B cell (primary cell): ENCODE measurements around the gene VPS51. TPM values are rescaled to one million over a fixed set of nuclear protein-coding genes. Genes with fewer than 3 reads are reported as not detected.

Experiments used
- ATAC-seq: fragments of 200-7000 bp; cut with Tn5 transposase; one replicate; pipeline ENCODE4 v1.10.0; 2021; ENCODE audit warnings: low read depth, mild to moderate bottlenecking, moderate number of reproducible peaks, moderate library complexity
- CTCF ChIA-PET: fragments of 350-600 bp; sonication (Branson Sonifier 250); formaldehyde crosslinking; loops from one replicate; lab custom pipeline; 2021; ENCODE audit warnings: antibody characterized with exemption, inconsistent platforms; lab: Charles Lee
- POLR2A ChIA-PET: fragments of 350-600 bp; sonication (Branson Sonifier 250); formaldehyde crosslinking; loops from one replicate; lab custom pipeline; 2021; ENCODE audit warnings: antibody characterized with exemption; lab: Charles Lee
- DNase-seq: peaks from one replicate; pipeline ENCODE4 v3.0.0; 2013
- H2AFZ ChIP-seq: 2 replicates; pipeline ENCODE4 v1.6.1; 2012; ENCODE audit warnings: mild to moderate bottlenecking, low read depth, low read length; ENCODE audit not compliant: insufficient read depth, poor library complexity, severe bottlenecking
- H3K27ac ChIP-seq, 2 donors: 1 replicate in 1 of 2; 2 replicates in 1 of 2; pipeline ENCODE4 v1.5.1; 2012 to 2013; ENCODE audit warnings: low read length in 2 of 2, mild to moderate bottlenecking in 2 of 2, moderate library complexity in 1 of 2
- H3K27me3 ChIP-seq, 4 experiments: fragments of 200-600 bp in 1 of 4; sonication (generic) in 1 of 4; replicated peaks in 1 of 4; 1 replicate in 2 of 4; 2 replicates in 2 of 4; pipeline versions ENCODE4 v1.6.1 to v1.7.0; 2013 to 2016; ENCODE audit warnings: low read length in 3 of 4, mild to moderate bottlenecking in 2 of 4, mixed read lengths in 1 of 4, moderate library complexity in 1 of 4; ENCODE audit not compliant: insufficient read depth in 4 of 4, control insufficient read depth in 3 of 4; ENCODE audit errors: control extremely low read depth in 1 of 4
- H3K36me3 ChIP-seq, 2 experiments: replicated peaks in 1 of 2; 1 replicate in 1 of 2; 2 replicates in 1 of 2; pipeline versions ENCODE4 v1.6.1 to v1.7.1; 2013; ENCODE audit warnings: low read length in 1 of 2; ENCODE audit not compliant: insufficient read depth in 2 of 2, control insufficient read depth in 1 of 2; ENCODE audit errors: control extremely low read depth in 1 of 2, extremely low read depth in 1 of 2
- H3K4me1 ChIP-seq, 2 donors: fragments of 200-600 bp in 1 of 2; sonication (generic) in 1 of 2; 1 replicate in 1 of 2; 2 replicates in 1 of 2; pipeline versions ENCODE4 v1.5.1 to v1.6.1; 2013 to 2017; ENCODE audit warnings: low read length in 2 of 2; ENCODE audit not compliant: control insufficient read depth in 2 of 2, insufficient read depth in 2 of 2
- H3K4me2 ChIP-seq: replicated peaks from 2 replicates; pipeline ENCODE3; 2012; ENCODE audit warnings: mild to moderate bottlenecking, low read depth, low read length; ENCODE audit not compliant: poor library complexity, severe bottlenecking
- H3K4me3 ChIP-seq, 5 experiments: fragments of 200-600 bp in 1 of 5; sonication (generic) in 1 of 5; 1 replicate in 3 of 5; 2 replicates in 2 of 5; pipeline versions ENCODE4 v1.5.1 to v1.7.0; 2011 to 2016; ENCODE audit warnings: low read length in 4 of 5, mild to moderate bottlenecking in 4 of 5, low read depth in 2 of 5, control low read depth in 1 of 5, moderate library complexity in 1 of 5; ENCODE audit not compliant: insufficient read depth in 1 of 5; ENCODE audit errors: control extremely low read depth in 1 of 5, extremely low read depth in 1 of 5
- H3K79me2 ChIP-seq: fragments of 200-600 bp; sonication (generic); one replicate; pipeline ENCODE4 v1.6.0; 2016; ENCODE audit warnings: low read length; ENCODE audit not compliant: control insufficient read depth, insufficient read depth
- H3K9ac ChIP-seq: fragments of 200-600 bp; sonication (generic); 2 replicates; pipeline ENCODE4 v1.6.1; 2017; ENCODE audit warnings: mild to moderate bottlenecking, low read length, moderate library complexity
- H3K9me3 ChIP-seq, 3 donors: one replicate each; pipeline versions ENCODE4 v1.6.1 to v1.7.1; 2013; ENCODE audit warnings: low read length in 2 of 3; ENCODE audit not compliant: control insufficient read depth in 2 of 3, insufficient read depth in 1 of 3; ENCODE audit errors: control extremely low read depth in 1 of 3
- H4K20me1 ChIP-seq: 2 replicates; pipeline ENCODE4 v1.6.0; 2012; ENCODE audit warnings: mild to moderate bottlenecking, low read length; ENCODE audit not compliant: insufficient read depth, control insufficient read depth, poor library complexity, severe bottlenecking
- H3K27ac Mint-ChIP-seq: one replicate; pipeline ENCODE4 v1.8.0; 2021; ENCODE audit warnings: mixed read lengths
- H3K27me3 Mint-ChIP-seq: one replicate; pipeline ENCODE4 v1.8.0; 2021; ENCODE audit warnings: mixed read lengths
- H3K4me1 Mint-ChIP-seq: one replicate; pipeline ENCODE4 v1.8.0; 2021; ENCODE audit warnings: mixed read lengths
- H3K4me3 Mint-ChIP-seq: one replicate; pipeline ENCODE4 v1.8.0; 2021; ENCODE audit warnings: mixed read lengths
- H3K9me3 Mint-ChIP-seq: one replicate; pipeline ENCODE4 v1.8.0; 2022; ENCODE audit warnings: mixed read lengths; ENCODE audit not compliant: insufficient read depth
- EZH2 ChIP-seq: IDR thresholded peaks from 2 replicates; pipeline ENCODE4 v1.6.1; 2012; ENCODE audit warnings: borderline replicate concordance, low read depth, mild to moderate bottlenecking, moderate library complexity, low read length; ENCODE audit not compliant: insufficient read depth, poor library complexity, severe bottlenecking
- WGBS: methylation state at CpG from one replicate; pipeline ENCODE4 v1.1.5; 2013; ENCODE audit warnings: missing lambda C conversion rate; ENCODE audit not compliant: insufficient coverage; 5-methylcytosine and 5-hydroxymethylcytosine counted together
- intact Hi-C: fragments of 100-400 bp; cut with micrococcal nuclease; formaldehyde crosslinking; loops from one replicate; pipeline ENCODE4 v1.10.0; 2022
- polyA plus RNA-seq: library from polyadenylated mRNA; depleted of rRNA; stranded (reverse); fragments of >200 nt; gene quantifications from 2 replicates; pipeline ENCODE4 v1.2.3, GENCODE V29; 2012
- total RNA-seq, 2 donors: library from RNA; stranded (reverse); fragments of 120-200 nt in 1 of 2; gene quantifications; 1 replicate in 1 of 2; 2 replicates in 1 of 2; pipeline versions ENCODE4 v1.2.3 to v1.2.4, GENCODE V29; 2013 to 2022
- TF ChIP-seq, protein P1 (sequence below): fragments of 200-600 bp; IDR thresholded peaks from one replicate; pipeline ENCODE4 v1.8.0; 2022; ENCODE audit warnings: antibody characterized with exemption, mild to moderate bottlenecking

Gene VPS51
- total and polyA plus RNA-seq, 2 donors (not counting 1 experiment from before 2014, with no cell fraction given), result 206 to 223 TPM

DNA sequence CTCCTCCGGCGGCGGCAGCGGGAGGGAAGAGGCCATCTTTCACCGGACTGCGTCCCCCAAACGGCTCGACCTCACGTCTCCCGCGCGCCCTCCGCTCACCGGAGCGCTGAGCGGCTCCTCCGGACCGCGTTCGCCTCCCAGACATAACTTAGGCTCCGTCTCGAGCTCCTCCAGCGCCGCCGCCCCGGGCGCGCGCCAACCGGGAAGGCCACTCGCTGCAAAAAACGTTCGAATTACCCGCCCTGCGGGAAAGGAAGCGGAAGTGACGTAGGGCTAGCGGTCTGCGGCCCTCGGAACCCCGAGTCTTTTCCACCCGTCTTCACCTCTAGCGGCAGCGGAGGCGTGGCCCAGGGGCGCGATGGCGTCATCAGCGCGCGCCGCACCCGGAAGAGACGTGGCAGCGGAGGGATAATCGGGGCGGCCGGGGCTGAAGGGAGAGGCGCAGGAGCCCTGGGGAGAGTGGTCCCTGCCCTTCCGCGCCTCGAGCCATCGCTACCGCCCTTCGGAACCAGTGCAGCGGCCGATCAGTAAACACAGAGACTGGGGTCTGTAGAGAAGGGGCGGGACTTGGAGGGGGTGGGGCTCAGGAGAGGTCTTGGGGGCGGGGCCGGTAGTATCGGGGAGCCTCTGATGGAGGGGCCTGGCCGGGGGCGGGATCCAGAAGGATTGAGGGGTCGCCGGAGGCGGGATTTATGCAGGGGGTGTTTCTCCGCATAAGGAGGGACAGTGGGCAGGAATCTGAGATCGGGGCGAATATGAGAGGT lies 12.0 kb upstream of the VPS51 start, which contains the start of the genes CDCA5 and ZFPL1:
Gene CDCA5 (minus strand): TSS at position 207 of the 764 bp plus-strand sequence. CDS start 62 bp downstream, at position 145.
Gene ZFPL1 (plus strand): TSS at position 389 of the 764 bp plus-strand sequence. CDS start 477 bp downstream, outside the sequence.
- DNase-seq (peak; percentile 98), ATAC-seq (peak; percentile 87)
- Mint-ChIP-seq H3K27me3 (no peaks in the 10 kb centered on the region), H3K9me3 (no peaks in the 10 kb centered on the region), H3K4me3 (peak within 1 kb of the TSS; percentile 98), H3K4me1 (peaks cover 28% of the 10 kb centered on the region), H3K27ac (peak within 1 kb of the TSS; percentile 100)
- Histone ChIP-seq H3K9me3 (no peaks in the 10 kb centered on the region), H3K27ac (peak within 1 kb of the TSS; percentile 91 to 94), H3K79me2 (peaks cover 24% of the 10 kb centered on the region), H2AFZ (peak within 1 kb of the TSS; percentile 98), H3K27me3 (no peaks in the 10 kb centered on the region), H3K4me1 (peaks cover 12 to 19% of the 10 kb centered on the region in 2 donors), H3K4me3 (peak within 1 kb of the TSS; percentile 61 to 81 (median 76)), H4K20me1 (peaks cover 8% of the 10 kb centered on the region), H3K36me3 (peaks cover 0 to 40% of the 10 kb centered on the region in 2 experiments), H3K4me2 (peak within 1 kb of the TSS; percentile 88), H3K9ac (peak within 1 kb of the TSS; percentile 86)
- TF ChIP-seq EZH2, result no peak
- TF ChIP-seq, protein P1, sequence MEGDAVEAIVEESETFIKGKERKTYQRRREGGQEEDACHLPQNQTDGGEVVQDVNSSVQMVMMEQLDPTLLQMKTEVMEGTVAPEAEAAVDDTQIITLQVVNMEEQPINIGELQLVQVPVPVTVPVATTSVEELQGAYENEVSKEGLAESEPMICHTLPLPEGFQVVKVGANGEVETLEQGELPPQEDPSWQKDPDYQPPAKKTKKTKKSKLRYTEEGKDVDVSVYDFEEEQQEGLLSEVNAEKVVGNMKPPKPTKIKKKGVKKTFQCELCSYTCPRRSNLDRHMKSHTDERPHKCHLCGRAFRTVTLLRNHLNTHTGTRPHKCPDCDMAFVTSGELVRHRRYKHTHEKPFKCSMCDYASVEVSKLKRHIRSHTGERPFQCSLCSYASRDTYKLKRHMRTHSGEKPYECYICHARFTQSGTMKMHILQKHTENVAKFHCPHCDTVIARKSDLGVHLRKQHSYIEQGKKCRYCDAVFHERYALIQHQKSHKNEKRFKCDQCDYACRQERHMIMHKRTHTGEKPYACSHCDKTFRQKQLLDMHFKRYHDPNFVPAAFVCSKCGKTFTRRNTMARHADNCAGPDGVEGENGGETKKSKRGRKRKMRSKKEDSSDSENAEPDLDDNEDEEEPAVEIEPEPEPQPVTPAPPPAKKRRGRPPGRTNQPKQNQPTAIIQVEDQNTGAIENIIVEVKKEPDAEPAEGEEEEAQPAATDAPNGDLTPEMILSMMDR, result no peak
- POLR2A ChIA-PET, result no interaction called here
- under 1% methylated on average over 77 of the region's 79 CpGs for WGBS
- CTCF ChIA-PET, result interaction anchor here (0.5 to 2.0 kb wide), 3 partner anchors 27 to 50 kb away, joined by 3 to 8 read pairs (median 6); partner anchors contain the start of gene SAC3D1
- intact Hi-C loops, result loop anchor here (1.0 kb wide), 9 partner anchors 12 to 167 kb away; partner anchors contain the start of genes ARL2, ATG2A, FAU and MRPL49
